CD4-positive, CD25-positive, alpha-beta regulatory T cell (primary cell): ENCODE measurements around the gene SLC9A9. TPM values are rescaled to one million over a fixed set of nuclear protein-coding genes. Genes with fewer than 3 reads are reported as not detected.
"Not testable (repeated sequence)": the region's sequence is repeated elsewhere in the genome, so short reads cannot be mapped to it uniquely, and the experiment has no call there.

Experiments
- ATAC-seq, 2 donors: fragments of 150-1000 bp; cut with Tn5 transposase; one replicate each; pipeline ENCODE4 v1.10.0; 2021; ENCODE audit warnings: low read depth in 2 of 2, moderate number of reproducible peaks in 2 of 2, moderate library complexity in 1 of 2
- DNase-seq, 3 donors: peaks; one replicate each; pipeline versions ENCODE4 v3.0.0 to v3.0.0-alpha.2; 2012 to 2022; ENCODE audit warnings: mixed read lengths in 1 of 3
- H3K27ac ChIP-seq: one replicate; pipeline ENCODE4 v1.7.0; 2013; ENCODE audit warnings: mild to moderate bottlenecking, low read length; ENCODE audit not compliant: insufficient read depth, poor library complexity, severe bottlenecking
- H3K27me3 ChIP-seq: one replicate; pipeline ENCODE4 v1.7.0; 2013; ENCODE audit warnings: low read length; ENCODE audit not compliant: control insufficient read depth, insufficient read depth
- H3K36me3 ChIP-seq: one replicate; pipeline ENCODE4 v1.7.0; 2013; ENCODE audit warnings: mild to moderate bottlenecking, low read length, moderate library complexity; ENCODE audit not compliant: control insufficient read depth, insufficient read depth
- H3K4me1 ChIP-seq: 2 replicates; pipeline ENCODE4 v1.7.0; 2013; ENCODE audit warnings: mild to moderate bottlenecking, low read length; ENCODE audit not compliant: insufficient read depth, control insufficient read depth, poor library complexity, severe bottlenecking
- H3K4me3 ChIP-seq: one replicate; pipeline ENCODE4 v1.7.0; 2013; ENCODE audit warnings: low read depth, mild to moderate bottlenecking, low read length, moderate library complexity
- H3K9me3 ChIP-seq, 2 experiments: 1 replicate in 1 of 2; 2 replicates in 1 of 2; pipeline ENCODE4 v1.7.0; 2013; ENCODE audit warnings: low read length in 2 of 2, mild to moderate bottlenecking in 1 of 2, moderate library complexity in 1 of 2; ENCODE audit not compliant: control insufficient read depth in 2 of 2
- H3K27ac Mint-ChIP-seq, 3 donors: one replicate each; pipeline ENCODE4 v1.8.0; 2020 to 2022; ENCODE audit warnings: mild to moderate bottlenecking in 3 of 3, mixed read lengths in 3 of 3, moderate library complexity in 2 of 3
- H3K27me3 Mint-ChIP-seq: one replicate; pipeline ENCODE4 v1.8.0; 2022; ENCODE audit warnings: mild to moderate bottlenecking, mixed read lengths
- H3K36me3 Mint-ChIP-seq: one replicate; pipeline ENCODE4 v1.8.0; 2020; ENCODE audit warnings: mixed read lengths
- H3K4me1 Mint-ChIP-seq, 4 donors: one replicate each; pipeline ENCODE4 v1.8.0; 2020 to 2022; ENCODE audit warnings: mixed read lengths in 4 of 4, mild to moderate bottlenecking in 1 of 4
- H3K4me3 Mint-ChIP-seq, 4 donors: one replicate each; pipeline ENCODE4 v1.8.0; 2020 to 2022; ENCODE audit warnings: mild to moderate bottlenecking in 4 of 4, mixed read lengths in 4 of 4, moderate library complexity in 3 of 4
- H3K9me3 Mint-ChIP-seq, 7 donors: one replicate each; pipeline ENCODE4 v1.8.0; 2020 to 2022; ENCODE audit warnings: mixed read lengths in 7 of 7, mild to moderate bottlenecking in 3 of 7, moderate library complexity in 2 of 7
- polyA plus RNA-seq, 4 donors: library from polyadenylated mRNA; unstranded; fragments of 300-500 nt; fragmentation: Illumina TruSeq; gene quantifications; one replicate each; pipeline ENCODE4 v1.2.3, GENCODE V29; 2021
- total RNA-seq: library from RNA; stranded (reverse); gene quantifications from one replicate; pipeline ENCODE4 v1.2.3, GENCODE V29; 2022

The SLC9A9 gene
- total and polyA plus RNA-seq, 5 donors from 2014 or later = 31.7 to 49.3 (median 46.4) TPM

DNA sequence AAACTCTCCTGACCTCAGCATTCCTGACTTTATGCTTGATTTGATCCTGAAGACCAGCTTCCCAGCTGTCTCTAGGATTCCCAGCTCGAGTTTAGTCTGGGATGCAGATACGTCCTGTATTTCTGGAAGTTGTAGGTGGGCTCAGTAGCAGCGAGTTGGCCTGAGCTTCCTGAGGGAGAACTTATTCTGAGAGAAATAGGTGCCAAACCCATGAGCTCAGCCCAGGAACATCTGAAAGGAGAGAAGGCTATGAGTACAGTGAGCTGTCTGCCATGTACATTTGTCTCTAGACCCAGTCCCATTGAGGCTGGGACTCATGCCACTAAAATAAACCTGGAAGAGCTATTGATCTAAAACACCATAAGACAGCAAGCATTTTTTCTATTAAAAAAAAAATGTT is 36.6 kb upstream of the SLC9A9 start:
- Mint-ChIP-seq H3K36me3 (no peaks in the 10 kb centered on the region), H3K4me1 (no peaks in the 10 kb centered on the region), H3K27ac (no peak overlapping the region), H3K27me3 (peaks cover 22% of the 10 kb centered on the region), H3K9me3 (no peaks in the 10 kb centered on the region), H3K4me3 (no peak overlapping the region)
- H3K9me3 ChIP-seq = no peaks in the 10 kb centered on the region
- peaks cover 5% of the 10 kb centered on the region for H3K27me3 ChIP-seq
- ATAC-seq (no peak), DNase-seq (no peak)
- H3K4me1 ChIP-seq = no peaks in the 10 kb centered on the region
- H3K36me3 ChIP-seq = no peaks in the 10 kb centered on the region
- H3K4me3 ChIP-seq = no peak overlapping the region
- H3K27ac ChIP-seq = no peak overlapping the region

DNA sequence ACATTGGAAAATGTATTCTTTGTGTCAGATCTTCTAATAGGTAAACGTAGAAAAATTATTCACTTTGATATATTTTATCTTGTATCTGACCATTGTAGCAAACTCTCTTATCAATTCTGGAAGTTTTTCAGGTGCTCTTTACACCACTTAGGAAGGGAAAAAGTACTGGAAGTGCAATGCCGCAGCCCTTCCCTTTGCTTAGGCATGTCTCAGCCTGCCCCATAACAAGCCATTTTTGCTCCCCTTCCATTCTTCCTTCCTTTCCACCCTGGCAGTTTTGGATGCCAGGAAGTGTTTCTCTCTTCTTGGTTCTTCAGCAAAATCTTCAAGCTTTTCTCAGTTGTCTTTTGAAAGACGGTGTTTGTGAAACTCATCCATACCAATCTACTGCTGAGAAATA is 34.9 kb upstream of the SLC9A9 start:
- Mint-ChIP-seq H3K27ac (no peak overlapping the region), H3K9me3 (no peaks in the 10 kb centered on the region), H3K27me3 (peaks cover 18% of the 10 kb centered on the region), H3K36me3 (no peaks in the 10 kb centered on the region), H3K4me3 (no peak overlapping the region), H3K4me1 (no peaks in the 10 kb centered on the region)
- Histone ChIP-seq H3K4me1 (no peaks in the 10 kb centered on the region), H3K27ac (no peak overlapping the region), H3K4me3 (no peak overlapping the region), H3K27me3 (peaks cover 5% of the 10 kb centered on the region), H3K36me3 (no peaks in the 10 kb centered on the region), H3K9me3 (no peaks in the 10 kb centered on the region)
- DNase-seq (no peak), ATAC-seq (no peak)

GRCh38 chr3:143881095-143881494 is 32.8 kb upstream of the SLC9A9 start:
- peaks cover 17% of the 10 kb centered on the region for H3K27me3 Mint-ChIP-seq
- Histone ChIP-seq H3K9me3 (no peaks in the 10 kb centered on the region), H3K4me3 (no peak overlapping the region), H3K36me3 (no peaks in the 10 kb centered on the region), H3K4me1 (no peaks in the 10 kb centered on the region), H3K27me3 (peaks cover 2% of the 10 kb centered on the region), H3K27ac (no peak overlapping the region)
- no peak for ATAC-seq
- no peak overlapping the region for H3K27ac Mint-ChIP-seq
- no peak for DNase-seq
- H3K4me3 Mint-ChIP-seq = no peak overlapping the region
- H3K9me3 Mint-ChIP-seq = no peaks in the 10 kb centered on the region
- no peaks in the 10 kb centered on the region for H3K4me1 Mint-ChIP-seq
- H3K36me3 Mint-ChIP-seq = no peaks in the 10 kb centered on the region

DNA sequence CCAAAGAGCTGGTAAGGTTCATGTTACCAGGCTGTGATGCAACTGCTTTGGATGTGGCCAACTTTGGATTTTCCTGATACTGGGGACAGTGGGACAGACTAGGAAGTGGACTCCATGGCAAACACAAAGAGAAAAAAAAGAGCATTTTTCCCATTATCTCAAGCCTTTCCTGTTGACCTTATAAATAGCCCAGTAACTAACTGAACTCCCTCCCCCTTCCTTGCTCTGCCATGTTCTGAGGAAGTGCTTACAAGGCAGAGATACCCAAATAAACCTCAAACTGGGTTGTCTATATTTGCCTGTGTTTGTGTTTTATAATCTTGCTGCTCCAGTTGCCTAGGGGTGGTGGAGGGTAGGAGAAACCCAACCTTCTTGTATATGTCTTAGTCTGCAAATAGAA is 27.3 kb upstream of the SLC9A9 start:
- Mint-ChIP-seq H3K36me3 (no peaks in the 10 kb centered on the region), H3K27me3 (no peaks in the 10 kb centered on the region), H3K9me3 (peaks cover 0 to 2% (median 0%) of the 10 kb centered on the region in 7 donors), H3K4me3 (no peak overlapping the region), H3K4me1 (peaks cover 0 to 2% (median 0%) of the 10 kb centered on the region in 4 donors), H3K27ac (peak overlapping the region in 1 of 3 donors; percentile 3)
- no peaks in the 10 kb centered on the region for H3K27me3 ChIP-seq
- no peak overlapping the region for H3K4me3 ChIP-seq
- ATAC-seq (no peak), DNase-seq (no peak)
- no peak overlapping the region for H3K27ac ChIP-seq
- H3K4me1 ChIP-seq = no peaks in the 10 kb centered on the region
- H3K36me3 ChIP-seq = no peaks in the 10 kb centered on the region
- no peaks in the 10 kb centered on the region for H3K9me3 ChIP-seq

DNA sequence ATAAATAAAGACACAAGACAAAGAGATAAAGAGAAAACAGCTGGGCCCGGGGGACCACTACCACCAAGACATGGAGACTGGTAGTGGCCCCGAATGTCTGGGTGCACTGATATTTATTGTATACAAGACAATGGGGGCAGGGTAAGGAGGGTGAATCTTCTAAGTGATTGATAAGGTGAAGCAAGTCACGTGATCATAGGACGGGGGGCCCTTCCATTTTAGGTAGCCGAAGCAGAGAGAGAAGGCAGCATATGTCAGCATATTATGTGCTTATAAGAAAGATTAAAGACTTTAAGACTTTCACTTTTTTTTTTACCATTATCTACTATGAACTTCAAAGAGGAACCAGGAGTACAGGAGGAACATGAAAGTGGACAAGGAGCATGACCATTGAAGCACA is 25.3 kb upstream of the SLC9A9 start:
- not testable (repeated sequence) for H3K27ac ChIP-seq, H3K27me3 ChIP-seq, DNase-seq, H3K4me3 Mint-ChIP-seq, H3K9me3 ChIP-seq, ATAC-seq, H3K36me3 Mint-ChIP-seq, H3K27ac Mint-ChIP-seq, H3K4me1 Mint-ChIP-seq, H3K36me3 ChIP-seq, H3K4me1 ChIP-seq, H3K4me3 ChIP-seq, H3K9me3 Mint-ChIP-seq, H3K27me3 Mint-ChIP-seq

- no peaks in the 10 kb centered on the region for H3K4me1 ChIP-seq
- H3K27ac ChIP-seq = no peak overlapping the region
- no peak overlapping the region for H3K4me3 ChIP-seq
- peaks cover 25% of the 10 kb centered on the region for H3K27me3 Mint-ChIP-seq
- H3K36me3 Mint-ChIP-seq = peaks cover 4% of the 10 kb centered on the region
- ATAC-seq (no peak), DNase-seq (no peak)
- no peak overlapping the region for H3K4me3 Mint-ChIP-seq
- peaks cover 2% of the 10 kb centered on the region for H3K27me3 ChIP-seq
- H3K9me3 Mint-ChIP-seq = peaks cover 0 to 10% (median 0%) of the 10 kb centered on the region in 7 donors
- no peaks in the 10 kb centered on the region for H3K36me3 ChIP-seq
- H3K4me1 Mint-ChIP-seq = peaks cover 0 to 2% (median 0%) of the 10 kb centered on the region in 4 donors
- no peak overlapping the region for H3K27ac Mint-ChIP-seq
- no peaks in the 10 kb centered on the region for H3K9me3 ChIP-seq
Observed at GRCh38 chr3:143865302-143865701, 17.0 kb upstream of the SLC9A9 start.

- peaks cover 2% of the 10 kb centered on the region for H3K27me3 ChIP-seq
- H3K4me3 ChIP-seq = no peak overlapping the region
- Mint-ChIP-seq H3K9me3 (peaks cover 0 to 11% (median 3%) of the 10 kb centered on the region in 7 donors), H3K27ac (no peak overlapping the region), H3K36me3 (no peaks in the 10 kb centered on the region), H3K4me3 (no peak overlapping the region), H3K4me1 (peaks cover 7 to 16% (median 11%) of the 10 kb centered on the region in 4 donors), H3K27me3 (peaks cover 16% of the 10 kb centered on the region)
- H3K4me1 ChIP-seq = peaks cover 10% of the 10 kb centered on the region
- no peaks in the 10 kb centered on the region for H3K36me3 ChIP-seq
- DNase-seq = no peak
- no peak overlapping the region for H3K27ac ChIP-seq
- H3K9me3 ChIP-seq = peaks cover 0 to 3% of the 10 kb centered on the region in 2 experiments
- ATAC-seq = no peak
Observed at GRCh38 chr3:143859465-143860203, 11.4 kb upstream of the SLC9A9 start.
